ENCODE measurements around the gene COL6A5. TPM values are rescaled to one million over a fixed set of nuclear protein-coding genes. Genes with fewer than 3 reads are reported as not detected.
A peak's percentile ranks its signal among the peaks of the same experiment; 100 is the strongest.

Gene COL6A5
- polyA plus RNA-seq, 3 donors = not detected

- Histone ChIP-seq H3K4me1 (ENCODE audit: control insufficient read depth in 1 of 2, insufficient read depth in 2 of 2, low read length in 2 of 2) (no peaks in the 10 kb centered on the region), H3K4me2 (replicated peaks; ENCODE audit: extremely low read depth, low read length, poor library complexity, severe bottlenecking) (no peak overlapping the region), H3K27me3 (ENCODE audit: control insufficient read depth in 2 of 2, insufficient read depth in 2 of 2, low read length in 2 of 2) (no peaks in the 10 kb centered on the region), H3K36me3 (replicated peaks in 1 of 2; ENCODE audit: control insufficient read depth in 1 of 2, insufficient read depth in 2 of 2, low read length in 2 of 2) (no peaks in the 10 kb centered on the region), H3K27ac (ENCODE audit: low read depth in 1 of 2, low read length in 2 of 2) (no peak overlapping the region), H3K4me3 (replicated peaks in 1 of 3; ENCODE audit: low read depth in 2 of 3, low read length in 3 of 3) (no peak overlapping the region), H3K9me3 (replicated peaks in 1 of 2; ENCODE audit: control insufficient read depth in 1 of 2, insufficient read depth in 1 of 2, low read length in 2 of 2) (peaks cover 0 to 5% of the 10 kb centered on the region in 2 donors), H4K20me1 (ENCODE audit: insufficient read depth, low read length) (no peaks in the 10 kb centered on the region), H3K9ac (ENCODE audit: insufficient read depth, low read length, poor library complexity, severe bottlenecking) (no peak overlapping the region), H3K79me2 (ENCODE audit: insufficient read depth, low read length) (no peaks in the 10 kb centered on the region), H2AFZ (ENCODE audit: insufficient read depth, low read depth, low read length, poor library complexity, severe bottlenecking) (no peak overlapping the region)
- H3K4me3 Mint-ChIP-seq = no peak overlapping the region
- intact Hi-C loops (cut with micrococcal nuclease) = no loop called here
- TF ChIP-seq CTCF (IDR thresholded peaks at IDR 0.05) = no peak
- H3K9me3 Mint-ChIP-seq = peaks cover 0 to 7% (median 2%) of the 10 kb centered on the region in 7 donors
- H3K36me3 Mint-ChIP-seq = no peaks in the 10 kb centered on the region
- DNase-seq = no peak
- H3K27ac Mint-ChIP-seq = peak overlapping the region in 1 of 7 donors; percentile 72
- no peaks in the 10 kb centered on the region for H3K4me1 Mint-ChIP-seq
- H3K27me3 Mint-ChIP-seq (ENCODE audit: low read depth in 3 of 3) = peaks cover 0 to 3% (median 0%) of the 10 kb centered on the region in 3 donors
Observed at GRCh38 chr3:130380398-130380797, 34.9 kb downstream of the COL6A5 start.

- Histone ChIP-seq H3K4me3 (replicated peaks in 1 of 3; ENCODE audit: low read depth in 2 of 3, low read length in 3 of 3) (no peak overlapping the region), H3K9me3 (replicated peaks in 1 of 2; ENCODE audit: control insufficient read depth in 1 of 2, insufficient read depth in 1 of 2, low read length in 2 of 2) (no peaks in the 10 kb centered on the region), H3K4me2 (replicated peaks; ENCODE audit: extremely low read depth, low read length, poor library complexity, severe bottlenecking) (no peak overlapping the region), H3K9ac (ENCODE audit: insufficient read depth, low read length, poor library complexity, severe bottlenecking) (no peak overlapping the region), H3K27me3 (ENCODE audit: control insufficient read depth in 2 of 2, insufficient read depth in 2 of 2, low read length in 2 of 2) (no peaks in the 10 kb centered on the region), H3K27ac (ENCODE audit: low read depth in 1 of 2, low read length in 2 of 2) (no peak overlapping the region), H3K36me3 (replicated peaks in 1 of 2; ENCODE audit: control insufficient read depth in 1 of 2, insufficient read depth in 2 of 2, low read length in 2 of 2) (no peaks in the 10 kb centered on the region), H4K20me1 (ENCODE audit: insufficient read depth, low read length) (no peaks in the 10 kb centered on the region), H3K79me2 (ENCODE audit: insufficient read depth, low read length) (no peaks in the 10 kb centered on the region), H3K4me1 (ENCODE audit: control insufficient read depth in 1 of 2, insufficient read depth in 2 of 2, low read length in 2 of 2) (no peaks in the 10 kb centered on the region), H2AFZ (ENCODE audit: insufficient read depth, low read depth, low read length, poor library complexity, severe bottlenecking) (no peak overlapping the region)
- WGBS (ENCODE audit: insufficient coverage) = no CpG with 5 or more reads among the region's 3 CpGs
- peaks cover 0 to 1% (median 0%) of the 10 kb centered on the region in 3 donors for H3K27me3 Mint-ChIP-seq (ENCODE audit: low read depth in 3 of 3)
- no peaks in the 10 kb centered on the region for H3K4me1 Mint-ChIP-seq
- TF ChIP-seq CTCF (IDR thresholded peaks at IDR 0.05) = no peak
- intact Hi-C loops (cut with micrococcal nuclease) = no loop called here
- no peak for DNase-seq
- no peak overlapping the region for H3K27ac Mint-ChIP-seq
- H3K4me3 Mint-ChIP-seq = no peak overlapping the region
- H3K9me3 Mint-ChIP-seq = peaks cover 0 to 2% (median 0%) of the 10 kb centered on the region in 7 donors
- H3K36me3 Mint-ChIP-seq = no peaks in the 10 kb centered on the region
Observed at GRCh38 chr3:130383424-130383823, 38.0 kb downstream of the COL6A5 start.

Measured in CD14-positive monocyte (primary cell).